Measurements from ENCODE around the gene RIPPLY1.
A peak's percentile ranks its signal among the peaks of the same experiment; 100 is the strongest.
"Not testable (repeated sequence)": the region's sequence is repeated elsewhere in the genome, so short reads cannot be mapped to it uniquely, and the experiment has no call there.

Gene RIPPLY1

DNA sequence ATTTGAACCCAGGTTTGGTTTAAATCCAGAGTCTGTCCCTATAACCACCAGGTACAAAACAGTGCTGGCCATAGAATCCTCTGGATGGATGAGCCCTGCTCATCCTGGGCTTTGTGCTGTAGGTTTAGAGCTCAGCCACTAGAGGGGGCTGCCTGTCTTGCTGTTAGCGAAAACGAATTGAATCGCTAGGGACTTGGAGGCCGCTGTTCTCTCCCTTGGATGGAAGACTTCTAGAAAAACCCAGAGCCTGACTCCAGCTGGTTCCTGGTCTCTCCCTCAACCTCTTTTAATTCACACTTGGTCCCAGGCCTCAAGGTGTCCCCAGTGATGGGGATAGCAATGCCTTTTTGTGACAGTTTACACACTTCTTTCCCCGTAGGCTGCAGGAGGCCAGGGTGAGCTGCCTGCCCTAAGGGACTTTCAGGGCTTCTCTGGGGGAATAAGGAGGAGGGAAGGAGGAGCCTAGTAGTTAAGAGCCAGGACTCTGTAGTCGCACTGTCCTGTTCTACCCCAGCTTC lies 8.7 kb downstream of the RIPPLY1 start:
- peaks cover 19% of the 10 kb centered on the region for H3K27me3 ChIP-seq (ENCODE audit: control insufficient read depth, insufficient read depth, low read length)
- peak overlapping the region; percentile 31 for H3K4me2 ChIP-seq (ENCODE audit: low read length)
- no peak overlapping the region for H3K4me3 ChIP-seq (ENCODE audit: low read length)
- H3K36me3 ChIP-seq (ENCODE audit: insufficient read depth, low read length) = no peaks in the 10 kb centered on the region
- H3K4me1 ChIP-seq (ENCODE audit: control insufficient read depth, insufficient read depth, low read length) = peaks cover 25% of the 10 kb centered on the region
- H3K9me3 ChIP-seq (replicated peaks; ENCODE audit: low read length) = no peaks in the 10 kb centered on the region
- peak overlapping the region; percentile 35 for H3K9ac ChIP-seq (ENCODE audit: low read depth, low read length)

DNA sequence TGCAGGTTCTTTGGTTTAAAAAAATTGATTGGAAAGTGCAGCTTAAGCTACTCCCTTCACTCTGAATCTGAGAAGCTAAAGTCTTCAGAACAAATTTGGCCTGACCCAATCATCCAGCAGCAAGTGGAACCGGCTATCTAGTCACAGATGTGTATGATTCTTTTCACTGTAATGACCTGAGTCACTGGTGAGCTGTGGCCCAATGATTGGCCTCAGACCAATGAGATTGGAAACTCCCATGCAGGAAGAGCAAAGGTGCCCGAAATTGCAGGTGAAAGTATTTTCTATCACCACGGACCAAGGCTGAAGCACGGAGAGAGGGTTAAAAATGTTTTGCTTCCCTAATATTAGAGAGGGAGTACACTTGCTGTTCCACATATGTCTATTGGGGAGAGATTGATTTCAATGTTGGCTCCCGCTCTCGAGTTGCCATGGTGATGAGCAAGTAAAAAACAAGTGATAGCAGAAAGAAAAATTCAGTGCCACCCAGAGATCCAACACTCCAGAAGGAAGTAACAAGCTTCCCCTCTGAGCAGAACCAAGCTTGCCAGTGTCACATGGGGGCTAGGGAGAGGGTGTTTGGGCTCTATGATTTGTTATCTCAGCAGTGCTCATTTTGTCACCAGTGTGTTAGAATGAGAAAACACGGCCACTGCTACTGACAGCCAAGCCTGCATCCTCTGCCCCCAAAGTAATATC lies 11.2 kb downstream of the RIPPLY1 start:
- H3K27me3 ChIP-seq (ENCODE audit: control insufficient read depth, insufficient read depth, low read length) = peaks cover 19% of the 10 kb centered on the region

DNA sequence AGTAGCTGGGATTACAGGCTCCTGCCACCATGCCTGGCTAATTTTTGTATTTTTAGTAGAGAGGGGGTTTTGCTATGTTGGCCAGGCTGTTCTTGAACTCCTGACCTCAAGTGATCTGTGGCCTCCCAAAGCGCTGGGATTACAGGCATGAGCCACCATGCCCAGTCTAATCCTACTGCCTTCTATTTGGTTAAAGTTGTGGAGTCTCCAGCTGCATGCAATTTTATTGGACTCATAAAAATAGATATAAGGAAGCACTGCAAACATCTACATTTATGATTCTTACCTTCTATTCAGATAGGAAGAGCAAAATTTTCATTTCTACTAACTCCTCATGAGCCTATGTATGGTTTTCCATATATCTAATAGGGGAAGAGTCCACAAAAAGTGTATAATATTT lies 13.7 kb downstream of the RIPPLY1 start:
- H3K4me2 ChIP-seq (ENCODE audit: low read length) = no peak overlapping the region
- H3K4me3 ChIP-seq (ENCODE audit: low read length) = no peak overlapping the region
- H3K4me1 ChIP-seq (ENCODE audit: control insufficient read depth, insufficient read depth, low read length) = peaks cover under 1% of the 10 kb centered on the region
- H3K36me3 ChIP-seq (ENCODE audit: insufficient read depth, low read length) = no peaks in the 10 kb centered on the region
- peaks cover 19% of the 10 kb centered on the region for H3K27me3 ChIP-seq (ENCODE audit: control insufficient read depth, insufficient read depth, low read length)
- no peak overlapping the region for H3K9ac ChIP-seq (ENCODE audit: low read depth, low read length)
- no peaks in the 10 kb centered on the region for H3K9me3 ChIP-seq (replicated peaks; ENCODE audit: low read length)

More for the DNA sequence above, 11.2 kb downstream of the RIPPLY1 start:
- Histone ChIP-seq H3K9ac (ENCODE audit: low read depth, low read length) (no peak overlapping the region), H3K9me3 (replicated peaks; ENCODE audit: low read length) (no peaks in the 10 kb centered on the region), H3K4me1 (ENCODE audit: control insufficient read depth, insufficient read depth, low read length) (peaks cover 22% of the 10 kb centered on the region), H3K36me3 (ENCODE audit: insufficient read depth, low read length) (no peaks in the 10 kb centered on the region), H3K4me3 (ENCODE audit: low read length) (no peak overlapping the region), H3K4me2 (ENCODE audit: low read length) (no peak overlapping the region)

DNA sequence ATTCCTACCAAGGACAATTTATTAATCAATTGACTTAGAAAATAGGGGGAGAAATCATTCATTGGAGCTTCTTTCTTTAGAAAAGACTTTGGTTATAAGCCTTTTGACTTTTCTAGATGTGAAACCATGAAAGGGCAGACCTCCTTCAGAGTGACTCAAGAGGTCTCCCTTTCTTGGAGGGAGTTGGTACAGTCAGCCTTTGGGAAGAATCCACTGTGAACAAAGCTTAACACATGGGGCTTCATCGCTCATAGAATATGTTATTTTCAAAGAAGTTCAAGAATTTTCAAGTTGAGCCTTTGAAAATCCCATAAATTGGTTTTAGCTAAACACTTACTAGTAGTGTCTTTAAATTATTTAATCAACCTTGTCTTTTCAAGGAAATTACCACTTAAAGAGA lies 28.0 kb downstream of the RIPPLY1 start:
- Histone ChIP-seq H3K27me3 (ENCODE audit: control insufficient read depth, insufficient read depth, low read length) (no peaks in the 10 kb centered on the region), H3K9ac (ENCODE audit: low read depth, low read length) (no peak overlapping the region), H3K9me3 (replicated peaks; ENCODE audit: low read length) (no peaks in the 10 kb centered on the region), H3K4me1 (ENCODE audit: control insufficient read depth, insufficient read depth, low read length) (no peaks in the 10 kb centered on the region), H3K4me2 (ENCODE audit: low read length) (no peak overlapping the region), H3K4me3 (ENCODE audit: low read length) (no peak overlapping the region), H3K36me3 (ENCODE audit: insufficient read depth, low read length) (no peaks in the 10 kb centered on the region)

DNA sequence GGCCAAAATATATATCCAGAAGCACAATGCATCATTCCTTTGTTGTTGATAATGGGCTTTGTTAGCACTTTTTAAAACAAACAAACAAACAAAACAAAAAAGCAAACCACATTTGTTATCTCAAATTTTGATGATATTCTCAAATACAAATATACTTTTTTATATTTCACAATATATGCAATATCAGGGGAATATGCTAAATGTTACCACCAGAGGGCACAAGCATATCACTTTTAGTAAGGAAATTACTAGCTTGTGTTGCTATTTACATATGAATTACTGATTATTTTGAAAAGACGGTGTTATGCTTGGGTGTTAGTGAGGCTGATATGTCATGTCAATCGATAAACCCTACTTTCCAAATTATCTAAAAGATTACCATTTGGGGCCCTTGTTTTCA lies 29.1 kb downstream of the RIPPLY1 start:
- Histone ChIP-seq H3K4me1 (ENCODE audit: control insufficient read depth, insufficient read depth, low read length) (no peaks in the 10 kb centered on the region), H3K4me2 (ENCODE audit: low read length) (no peak overlapping the region), H3K9me3 (replicated peaks; ENCODE audit: low read length) (no peaks in the 10 kb centered on the region), H3K4me3 (ENCODE audit: low read length) (no peak overlapping the region), H3K9ac (ENCODE audit: low read depth, low read length) (no peak overlapping the region), H3K36me3 (ENCODE audit: insufficient read depth, low read length) (no peaks in the 10 kb centered on the region), H3K27me3 (ENCODE audit: control insufficient read depth, insufficient read depth, low read length) (no peaks in the 10 kb centered on the region)

DNA sequence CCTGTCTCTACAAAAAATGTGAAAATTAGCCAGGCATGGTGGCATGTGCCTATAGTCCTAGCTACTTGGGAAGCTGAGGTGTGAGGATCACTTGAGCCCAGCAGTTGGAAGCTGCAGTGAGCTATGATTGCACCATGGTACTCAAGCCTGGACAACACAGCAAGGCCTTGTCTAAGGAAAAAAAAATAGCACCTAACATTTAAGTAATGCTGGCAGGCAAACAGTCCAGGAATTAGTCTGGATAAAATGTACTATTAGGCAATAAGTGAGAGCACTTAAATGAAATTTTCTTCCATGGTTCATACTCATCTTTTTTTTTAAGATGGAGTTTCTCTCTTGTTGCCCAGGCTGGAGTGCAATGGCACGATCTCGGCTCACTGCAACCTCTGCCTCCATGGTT lies 30.3 kb downstream of the RIPPLY1 start:
- H3K27me3 ChIP-seq (ENCODE audit: control insufficient read depth, insufficient read depth, low read length); H3K9me3 ChIP-seq (replicated peaks; ENCODE audit: low read length); H3K4me3 ChIP-seq (ENCODE audit: low read length); H3K4me2 ChIP-seq (ENCODE audit: low read length); H3K9ac ChIP-seq (ENCODE audit: low read depth, low read length); H3K36me3 ChIP-seq (ENCODE audit: insufficient read depth, low read length); H3K4me1 ChIP-seq (ENCODE audit: control insufficient read depth, insufficient read depth, low read length): not testable (repeated sequence)

DNA sequence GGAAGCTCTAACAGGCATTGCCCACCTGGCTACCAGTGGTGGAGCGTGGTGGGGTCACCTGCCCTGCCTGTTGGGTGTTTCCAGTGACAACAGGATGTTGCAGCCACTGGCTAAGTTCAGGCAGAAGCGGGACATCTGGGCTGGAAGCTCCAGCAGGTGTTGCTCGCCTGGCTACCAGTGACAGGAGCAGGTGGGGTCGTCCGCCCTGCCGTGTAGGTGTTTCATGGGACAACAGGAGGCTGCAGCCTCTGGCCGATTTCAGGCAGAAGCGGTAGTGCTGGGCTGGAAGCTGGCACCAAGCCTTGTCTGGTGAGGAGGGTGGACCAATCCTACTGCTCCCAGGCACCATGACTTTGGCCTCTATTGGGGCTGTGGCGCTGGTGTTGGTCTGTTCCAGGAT lies 39.4 kb downstream of the RIPPLY1 start:
- Histone ChIP-seq H3K4me2 (ENCODE audit: low read length) (no peak overlapping the region), H3K4me3 (ENCODE audit: low read length) (no peak overlapping the region), H3K9me3 (replicated peaks; ENCODE audit: low read length) (peaks cover 4% of the 10 kb centered on the region), H3K9ac (ENCODE audit: low read depth, low read length) (no peak overlapping the region), H3K36me3 (ENCODE audit: insufficient read depth, low read length) (no peaks in the 10 kb centered on the region), H3K4me1 (ENCODE audit: control insufficient read depth, insufficient read depth, low read length) (no peaks in the 10 kb centered on the region), H3K27me3 (ENCODE audit: control insufficient read depth, insufficient read depth, low read length) (no peaks in the 10 kb centered on the region)

DNA sequence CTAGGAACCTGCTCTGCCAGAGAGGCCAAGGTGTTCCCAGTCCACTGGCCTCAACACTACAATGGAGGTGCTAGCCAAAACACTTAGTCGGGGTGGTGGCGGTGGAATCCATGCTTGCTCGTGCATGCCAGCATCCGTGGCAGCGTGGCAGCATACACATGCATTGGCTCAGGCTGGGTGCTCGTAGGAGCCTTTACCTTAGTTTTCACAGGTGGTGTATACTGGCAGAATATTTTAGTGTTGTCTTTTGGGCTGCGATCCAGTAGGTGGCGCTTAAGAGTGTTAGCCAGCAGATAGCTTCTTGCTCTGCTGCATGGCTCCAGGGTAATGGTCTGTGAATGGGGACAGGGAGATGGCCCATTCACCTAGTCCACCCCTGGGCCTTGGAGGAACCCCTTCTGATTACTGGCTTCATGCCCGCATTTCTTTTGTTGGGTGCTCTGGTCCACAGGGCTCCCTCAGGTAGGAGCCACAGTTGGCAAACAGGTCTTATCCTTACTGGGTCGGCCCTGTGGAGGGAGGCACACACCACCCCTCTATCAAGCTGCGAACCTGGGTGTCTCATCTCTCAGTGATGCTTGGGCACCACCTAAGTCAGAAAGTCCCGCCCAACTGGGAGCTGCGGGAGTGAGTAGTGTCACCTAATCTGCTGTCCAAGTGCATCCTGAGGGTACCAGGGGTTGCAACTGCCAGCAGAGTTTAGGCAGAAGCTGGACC lies 40.0 kb downstream of the RIPPLY1 start:
- Histone ChIP-seq H3K27me3 (ENCODE audit: control insufficient read depth, insufficient read depth, low read length) (no peaks in the 10 kb centered on the region), H3K36me3 (ENCODE audit: insufficient read depth, low read length) (no peaks in the 10 kb centered on the region), H3K9me3 (replicated peaks; ENCODE audit: low read length) (peaks cover 4% of the 10 kb centered on the region), H3K4me2 (ENCODE audit: low read length) (no peak overlapping the region), H3K4me3 (ENCODE audit: low read length) (no peak overlapping the region), H3K4me1 (ENCODE audit: control insufficient read depth, insufficient read depth, low read length) (no peaks in the 10 kb centered on the region), H3K9ac (ENCODE audit: low read depth, low read length) (no peak overlapping the region)

All from skeletal muscle satellite cell (primary cell).